IPS DF 6.9 (cell line): ENCODE measurements around the gene PCDH19.
"Not testable (repeated sequence)": the region's sequence is repeated elsewhere in the genome, so short reads cannot be mapped to it uniquely, and the experiment has no call there.

Source experiments
- DNase-seq: peaks from one replicate; pipeline ENCODE4 v3.0.0-alpha.2; 2013; ENCODE audit warnings: low read depth, low spot score
- H3K27ac ChIP-seq: one replicate; pipeline ENCODE4 v1.5.1; 2013; ENCODE audit warnings: low read length, control low read depth
- H3K27me3 ChIP-seq: 2 replicates; pipeline ENCODE4 v1.6.1; 2013; ENCODE audit warnings: mild to moderate bottlenecking, low read length; ENCODE audit not compliant: control insufficient read depth, insufficient read depth
- H3K36me3 ChIP-seq: 2 replicates; pipeline ENCODE4 v1.6.1; 2013; ENCODE audit warnings: low read length; ENCODE audit not compliant: control insufficient read depth, insufficient read depth
- H3K4me1 ChIP-seq: 2 replicates; pipeline ENCODE4 v1.6.1; 2013; ENCODE audit warnings: low read length; ENCODE audit not compliant: control insufficient read depth, insufficient read depth
- H3K4me3 ChIP-seq: 2 replicates; pipeline ENCODE4 v1.5.1; 2013; ENCODE audit warnings: mild to moderate bottlenecking, low read length
- H3K9me3 ChIP-seq: 2 replicates; pipeline ENCODE4 v1.6.1; 2013; ENCODE audit warnings: low read length, inconsistent platforms; ENCODE audit not compliant: control insufficient read depth, insufficient read depth
- WGBS: extraction: QIAGEN DNeasy Blood & Tissue Kit; methylation state at CpG from one replicate; pipeline ENCODE4 v1.1.7; 2013; ENCODE audit warnings: mixed read lengths, missing lambda C conversion rate; ENCODE audit not compliant: insufficient read length, insufficient coverage; 5-methylcytosine and 5-hydroxymethylcytosine counted together

PCDH19 gene, protein sequence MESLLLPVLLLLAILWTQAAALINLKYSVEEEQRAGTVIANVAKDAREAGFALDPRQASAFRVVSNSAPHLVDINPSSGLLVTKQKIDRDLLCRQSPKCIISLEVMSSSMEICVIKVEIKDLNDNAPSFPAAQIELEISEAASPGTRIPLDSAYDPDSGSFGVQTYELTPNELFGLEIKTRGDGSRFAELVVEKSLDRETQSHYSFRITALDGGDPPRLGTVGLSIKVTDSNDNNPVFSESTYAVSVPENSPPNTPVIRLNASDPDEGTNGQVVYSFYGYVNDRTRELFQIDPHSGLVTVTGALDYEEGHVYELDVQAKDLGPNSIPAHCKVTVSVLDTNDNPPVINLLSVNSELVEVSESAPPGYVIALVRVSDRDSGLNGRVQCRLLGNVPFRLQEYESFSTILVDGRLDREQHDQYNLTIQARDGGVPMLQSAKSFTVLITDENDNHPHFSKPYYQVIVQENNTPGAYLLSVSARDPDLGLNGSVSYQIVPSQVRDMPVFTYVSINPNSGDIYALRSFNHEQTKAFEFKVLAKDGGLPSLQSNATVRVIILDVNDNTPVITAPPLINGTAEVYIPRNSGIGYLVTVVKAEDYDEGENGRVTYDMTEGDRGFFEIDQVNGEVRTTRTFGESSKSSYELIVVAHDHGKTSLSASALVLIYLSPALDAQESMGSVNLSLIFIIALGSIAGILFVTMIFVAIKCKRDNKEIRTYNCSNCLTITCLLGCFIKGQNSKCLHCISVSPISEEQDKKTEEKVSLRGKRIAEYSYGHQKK (N-terminal part only)

GRCh38 chrX:100409610-100410590 is at the start of gene PCDH19:
TSS of gene PCDH19 (minus strand) at chrX:100410273. CDS start at chrX:100408597, 1,676 bp downstream.
- Histone ChIP-seq H3K9me3 (no peaks in the 10 kb centered on the region; the same call in 1 of the 2 replicates), H3K36me3 (no peaks in the 10 kb centered on the region), H3K27ac (no peak within 1 kb of the TSS), H3K4me3 (peak within 1 kb of the TSS; percentile 38; the same call in 1 of the 2 replicates), H3K4me1 (peaks cover 2% of the 10 kb centered on the region; the same call in 1 of the 2 replicates), H3K27me3 (peaks cover 66% of the 10 kb centered on the region)
- WGBS: no CpG with 5 or more reads among the region's 91 CpGs
- no peak for DNase-seq

- no peak for DNase-seq
- no peak overlapping the region for H3K4me3 ChIP-seq
- no CpG with 5 or more reads among the region's 15 CpGs for WGBS
Observed at GRCh38 chrX:100449696-100450608, 39.9 kb upstream of the PCDH19 start.

GRCh38 chrX:100447655-100448397 is 37.8 kb upstream of the PCDH19 start:
- H3K4me3 ChIP-seq: no peak overlapping the region
- no peaks in the 10 kb centered on the region for H3K9me3 ChIP-seq
- no peak overlapping the region for H3K27ac ChIP-seq
- peak; percentile 9 for DNase-seq
- H3K36me3 ChIP-seq: no peaks in the 10 kb centered on the region
- no CpG with 5 or more reads among the region's 6 CpGs for WGBS
- no peaks in the 10 kb centered on the region for H3K27me3 ChIP-seq
- no peaks in the 10 kb centered on the region; the same call in 1 of the 2 replicates for H3K4me1 ChIP-seq

More at GRCh38 chrX:100449696-100450608, 39.9 kb upstream of the PCDH19 start:
- H3K4me1 ChIP-seq: no peaks in the 10 kb centered on the region; the same call in 1 of the 2 replicates
- H3K9me3 ChIP-seq: no peaks in the 10 kb centered on the region
- no peaks in the 10 kb centered on the region for H3K36me3 ChIP-seq
- no peak overlapping the region for H3K27ac ChIP-seq
- no peaks in the 10 kb centered on the region for H3K27me3 ChIP-seq

DNA sequence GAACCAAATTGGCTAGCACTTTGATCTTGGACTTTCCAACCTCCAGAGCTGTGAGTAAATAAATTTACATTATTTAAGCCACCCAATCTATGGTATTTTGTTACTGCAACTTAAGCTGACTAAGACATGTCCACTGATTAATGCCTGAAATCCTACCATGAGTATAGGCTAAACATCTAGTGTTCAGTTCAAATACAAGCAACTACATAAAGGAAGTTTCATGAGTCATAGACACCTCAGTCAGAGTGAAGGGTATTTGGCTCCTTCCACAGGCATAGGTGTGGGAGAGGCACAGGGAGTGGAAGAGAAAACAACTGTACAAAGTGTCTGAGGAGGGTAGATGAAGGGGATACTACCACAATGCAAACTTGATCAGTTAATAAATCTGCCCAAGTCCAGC is 35.5 kb upstream of the PCDH19 start:
- no peak for DNase-seq
- no peak overlapping the region for H3K4me3 ChIP-seq

GRCh38 chrX:100441321-100441720 is 31.2 kb upstream of the PCDH19 start:
- not testable (repeated sequence) for DNase-seq, H3K4me3 ChIP-seq, H3K27ac ChIP-seq, H3K9me3 ChIP-seq, H3K4me1 ChIP-seq, H3K27me3 ChIP-seq, H3K36me3 ChIP-seq
- no CpG with 5 or more reads among the region's 7 CpGs for WGBS

More for the DNA sequence above, 35.5 kb upstream of the PCDH19 start:
- Histone ChIP-seq H3K27me3 (no peaks in the 10 kb centered on the region), H3K4me1 (no peaks in the 10 kb centered on the region; the same call in 1 of the 2 replicates), H3K36me3 (no peaks in the 10 kb centered on the region), H3K9me3 (no peaks in the 10 kb centered on the region), H3K27ac (no peak overlapping the region)

GRCh38 chrX:100440006-100440405 is 29.9 kb upstream of the PCDH19 start:
- H3K4me3 ChIP-seq: no peak overlapping the region
- H3K36me3 ChIP-seq: no peaks in the 10 kb centered on the region
- WGBS: no CpG with 5 or more reads among the region's 2 CpGs
- no peaks in the 10 kb centered on the region for H3K27me3 ChIP-seq
- no peak overlapping the region for H3K27ac ChIP-seq
- peaks cover 1% of the 10 kb centered on the region; the same call in 1 of the 2 replicates for H3K4me1 ChIP-seq
- no peak for DNase-seq
- no peaks in the 10 kb centered on the region for H3K9me3 ChIP-seq

- Histone ChIP-seq H3K9me3 (no peaks in the 10 kb centered on the region), H3K4me1 (peaks cover 4% of the 10 kb centered on the region; the same call in 1 of the 2 replicates), H3K4me3 (no peak overlapping the region), H3K36me3 (no peaks in the 10 kb centered on the region), H3K27ac (no peak overlapping the region), H3K27me3 (no peaks in the 10 kb centered on the region)
- DNase-seq: no peak
Observed at GRCh38 chrX:100435726-100436125, 25.7 kb upstream of the PCDH19 start.

DNA sequence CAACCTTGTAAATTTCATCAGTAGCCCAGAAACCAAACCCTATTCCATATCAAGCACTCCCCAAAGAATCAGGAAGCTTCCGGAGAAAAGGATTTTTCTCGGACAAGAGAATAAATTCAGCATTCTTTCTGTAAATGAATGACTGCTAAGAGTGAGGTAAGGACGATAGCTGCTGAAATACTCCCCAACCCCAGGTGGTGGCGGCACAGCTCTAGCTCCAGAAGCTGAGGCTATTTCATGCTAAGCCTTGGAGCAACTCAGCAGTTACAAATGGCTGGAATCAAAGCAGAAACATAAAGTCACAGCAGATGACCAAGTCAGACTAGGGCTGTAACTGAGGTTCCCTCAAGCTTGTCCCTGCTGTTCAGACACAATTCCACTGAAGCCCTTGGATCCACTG is 13.9 kb upstream of the PCDH19 start:
- WGBS: no CpG with 5 or more reads among the region's 4 CpGs
- Histone ChIP-seq H3K27ac (no peak overlapping the region), H3K9me3 (no peaks in the 10 kb centered on the region), H3K27me3 (no peaks in the 10 kb centered on the region), H3K36me3 (no peaks in the 10 kb centered on the region), H3K4me1 (no peaks in the 10 kb centered on the region), H3K4me3 (no peak overlapping the region)
- no peak for DNase-seq

- Histone ChIP-seq H3K9me3 (no peaks in the 10 kb centered on the region), H3K4me1 (no peaks in the 10 kb centered on the region), H3K27ac (no peak overlapping the region), H3K36me3 (no peaks in the 10 kb centered on the region), H3K27me3 (no peaks in the 10 kb centered on the region), H3K4me3 (no peak overlapping the region)
- no peak for DNase-seq
- no CpG with 5 or more reads among the region's 2 CpGs for WGBS
Observed at GRCh38 chrX:100418556-100418955, 8.5 kb upstream of the PCDH19 start.
